PC-9 (cell line): ENCODE data around the gene MYO7B.

Experiments
- CTCF ChIP-seq: fragments of 200-600 bp; sonication (generic); conservative IDR thresholded peaks from 2 replicates; pipeline ENCODE4 v1.6.1; 2017; ENCODE audit warnings: mixed run types, antibody characterized with exemption, mild to moderate bottlenecking, moderate library complexity
- EZH2 ChIP-seq: fragments of 200-600 bp; sonication (generic); IDR thresholded peaks from 2 replicates; pipeline ENCODE4 v1.8.0; 2017; ENCODE audit warnings: antibody characterized with exemption, low read depth

- TF ChIP-seq CTCF (peak; percentile 45; the same call in 1 of the 2 replicates), EZH2 (no peak)
Measured at GRCh38 chr2:127640082-127641072, 104.9 kb downstream of the MYO7B start.
